Endometrial microvascular endothelial cells (primary cell): ENCODE measurements around the gene EFNA2. TPM values are rescaled to one million over a fixed set of nuclear protein-coding genes. Genes with fewer than 3 reads are reported as not detected.
"Not testable (repeated sequence)": the region's sequence is repeated elsewhere in the genome, so short reads cannot be mapped to it uniquely, and the experiment has no call there.

Experiments
- in situ Hi-C: cut with HindIII; loops from 2 replicates; pipeline ENCODE4 v1.10.0; 2017; ENCODE audit warnings: low sequenced_read_pairs, low pct_unique_long_range_greater_than_20kb; ENCODE audit errors: inconsistent ontology term
- total RNA-seq: library from RNA; depleted of rRNA; stranded (reverse); fragments of >200 nt; gene quantifications from one replicate; pipeline ENCODE4 v1.2.3, GENCODE V29; 2015; ENCODE audit errors: inconsistent ontology term

Gene EFNA2
- total RNA-seq, 1 donor from 2014 or later: not detected

DNA sequence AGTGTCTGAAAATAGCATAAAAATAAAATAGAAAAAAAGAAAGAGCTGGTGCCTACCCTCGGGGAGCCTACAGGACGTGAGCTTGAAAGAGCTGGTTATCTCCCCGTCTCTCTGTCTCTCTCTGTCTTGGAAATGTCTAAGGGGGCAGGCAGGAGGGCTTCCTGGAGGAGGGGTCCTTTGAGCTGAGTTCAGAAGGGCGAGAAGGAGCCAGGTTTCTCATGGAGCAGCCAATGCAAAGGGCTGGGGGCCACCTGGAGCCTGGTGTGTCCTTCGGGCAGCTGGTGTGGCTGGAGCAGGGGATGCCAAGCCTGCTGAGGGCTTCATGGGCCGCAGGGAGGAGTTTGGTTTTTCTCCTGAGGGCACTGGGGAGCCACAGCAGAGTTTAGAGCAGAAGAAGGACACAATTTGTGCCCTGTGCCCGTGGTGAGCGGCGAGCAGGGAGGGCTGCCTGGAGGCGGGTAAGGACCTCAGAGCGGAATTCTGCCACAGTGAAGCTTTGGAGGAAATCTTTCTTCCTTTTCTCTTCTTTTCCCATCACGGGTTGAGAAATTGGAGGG is 38.7 kb downstream of the EFNA2 start:
- in situ Hi-C loops: no loop called here

GRCh38 chr19:1324806-1325567 is 39.3 kb downstream of the EFNA2 start:
- in situ Hi-C loops: no loop called here

DNA sequence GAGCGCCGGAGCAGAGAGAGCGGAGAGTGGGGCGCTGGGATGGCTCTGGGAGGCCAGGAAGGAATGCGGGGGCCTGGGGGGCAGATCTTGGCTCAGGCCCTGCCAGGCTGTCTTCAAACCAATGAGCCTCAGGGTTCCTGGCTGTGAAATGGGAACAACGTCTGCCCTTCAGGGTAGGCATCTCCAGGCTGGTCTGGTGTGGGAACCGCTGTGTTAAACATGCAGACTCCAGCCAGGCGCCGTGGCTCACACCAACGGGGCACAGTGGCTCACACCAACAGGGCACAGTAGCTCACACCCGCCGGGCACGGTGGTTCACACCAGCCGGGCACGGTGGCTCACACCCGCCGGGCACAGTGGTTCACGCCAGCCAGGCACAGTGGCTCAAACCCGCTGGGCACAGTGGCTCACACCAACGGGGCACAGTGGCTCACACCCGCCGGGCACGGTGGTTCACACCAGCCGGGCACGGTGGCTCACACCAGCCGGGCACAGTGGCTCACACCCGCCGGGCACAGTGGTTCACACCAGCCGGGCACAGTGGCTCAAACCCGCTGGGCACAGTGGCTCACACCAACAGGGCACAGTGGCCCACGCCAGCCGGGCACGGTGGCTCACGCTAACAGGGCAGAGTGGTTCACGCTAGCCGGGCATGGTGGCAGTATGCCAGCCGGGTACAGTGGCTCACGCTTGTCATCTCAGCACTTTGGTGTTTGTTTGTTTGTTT is 40.1 kb downstream of the EFNA2 start:
- in situ Hi-C loops: no loop called here

DNA sequence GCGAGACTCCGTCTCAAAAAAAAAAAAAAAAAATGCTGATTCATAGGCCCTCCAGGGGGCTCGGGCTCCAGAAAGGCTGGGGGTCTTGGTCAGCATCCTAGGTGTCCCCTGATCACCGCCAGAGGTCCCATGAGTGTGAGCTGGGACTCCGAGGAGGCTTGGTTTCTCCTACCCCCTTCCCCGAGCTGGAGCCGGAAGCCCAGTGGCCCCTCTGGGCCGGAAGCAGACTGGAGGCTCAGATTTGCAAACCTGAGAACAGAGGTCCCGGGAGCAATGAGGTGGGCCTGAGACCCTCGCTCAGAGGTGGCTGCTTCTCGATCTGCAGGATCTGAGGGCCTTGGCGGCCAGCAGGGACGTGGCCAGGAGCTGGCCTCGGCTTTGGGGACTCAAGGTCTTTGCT is 41.5 kb downstream of the EFNA2 start:
- in situ Hi-C loops: no loop called here

GRCh38 chr19:1332208-1332607 is 46.5 kb downstream of the EFNA2 start:
- in situ Hi-C loops: not testable (repeated sequence)

- in situ Hi-C loops: no loop called here
Measured at GRCh38 chr19:1336079-1336684, 50.5 kb downstream of the EFNA2 start.

DNA sequence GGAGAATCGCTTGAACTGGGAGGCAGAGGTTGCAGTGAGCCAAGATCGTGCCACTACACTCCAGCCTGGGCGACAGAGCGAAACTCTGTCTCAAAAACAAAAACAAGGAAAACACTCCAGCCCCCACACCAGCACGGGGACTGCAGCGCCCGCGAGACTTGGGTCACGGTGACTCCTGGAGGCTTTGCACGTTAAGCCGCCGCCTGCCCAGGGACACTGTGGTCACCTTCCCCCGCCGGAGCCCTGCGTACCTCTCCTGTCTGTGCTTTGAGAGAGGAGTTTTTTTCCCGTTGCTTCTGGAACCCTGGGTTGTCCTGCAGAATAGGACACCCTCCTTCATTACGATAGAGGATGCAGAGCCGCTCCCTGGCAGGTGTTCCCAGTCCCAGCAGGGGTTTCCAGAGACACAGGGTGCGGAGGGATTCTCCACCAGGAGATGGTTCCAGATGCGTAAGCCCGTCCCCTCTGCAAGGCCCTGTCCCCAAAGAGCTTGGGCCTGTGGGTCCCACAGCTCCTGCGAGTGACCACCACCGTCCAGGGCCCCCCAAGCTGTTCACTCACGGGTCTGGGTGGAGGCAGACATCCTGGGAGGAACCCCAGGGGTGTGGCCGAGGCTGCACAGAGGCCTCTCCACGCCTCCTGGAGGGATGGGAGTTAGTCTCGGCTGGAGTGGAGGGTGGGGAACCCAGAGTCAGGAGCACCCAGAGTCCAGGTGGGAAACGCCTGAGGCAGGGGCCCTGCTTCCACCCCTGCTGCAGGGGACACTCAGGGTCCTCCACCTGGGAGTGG is 55.2 kb downstream of the EFNA2 start:
- in situ Hi-C loops: no loop called here

DNA sequence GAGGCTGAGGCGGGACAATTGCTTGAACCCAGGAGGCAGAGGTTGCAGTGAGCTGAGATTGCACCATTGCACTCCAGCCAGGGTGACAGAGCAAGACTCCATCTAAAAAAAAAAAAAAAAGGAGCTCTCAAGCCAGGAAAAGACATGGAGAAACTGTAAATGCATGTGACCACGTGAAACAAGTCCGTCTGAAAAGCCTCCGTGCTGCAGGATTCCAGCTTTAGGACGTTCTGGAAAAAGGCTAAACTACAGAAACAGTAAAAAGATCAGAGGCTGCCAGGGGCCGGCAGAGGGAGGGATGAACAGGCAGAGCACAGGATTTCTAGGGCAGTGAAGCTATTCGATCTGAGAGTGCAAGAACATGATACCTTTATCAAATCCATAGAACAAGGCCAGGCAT is 57.4 kb downstream of the EFNA2 start:
- in situ Hi-C loops: no loop called here

DNA sequence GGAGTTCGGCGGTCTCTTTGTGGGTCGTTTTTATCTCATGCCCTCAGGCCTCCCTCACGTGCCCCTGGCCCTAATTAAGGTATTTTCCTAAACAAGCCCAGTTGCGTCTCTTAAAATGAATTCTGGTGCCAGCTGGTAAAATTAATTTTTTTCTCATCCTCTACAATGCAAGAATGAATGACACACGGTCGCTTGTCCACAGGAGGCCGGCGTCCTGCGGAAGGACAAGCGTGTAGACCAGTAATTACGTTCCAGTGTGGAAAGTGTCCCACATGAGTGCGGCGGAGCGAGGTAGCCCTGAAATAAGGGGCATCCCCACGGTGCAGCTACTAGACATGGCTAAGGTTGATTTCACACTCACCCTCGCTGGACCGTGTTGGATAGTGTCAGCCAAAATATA is 63.5 kb downstream of the EFNA2 start:
- in situ Hi-C loops: no loop called here

- in situ Hi-C loops: no loop called here
Measured at GRCh38 chr19:1350867-1351266, 65.2 kb downstream of the EFNA2 start.

Other genes with a start within 250 kb of the EFNA2 start
- gene ABCA7, start 245.8 kb upstream of the EFNA2 start, total RNA-seq: 1.8 TPM
- gene ARHGAP45, start 218.7 kb upstream of the EFNA2 start, total RNA-seq: 14.0 TPM
- 304 TPM for gene POLR2E, start 190.5 kb upstream of the EFNA2 start, total RNA-seq
- 459 TPM for gene GPX4, start 181.9 kb upstream of the EFNA2 start, total RNA-seq
- 33.0 TPM for gene SBNO2, start 111.6 kb upstream of the EFNA2 start, total RNA-seq
- gene STK11, start 80.1 kb upstream of the EFNA2 start, total RNA-seq: 67.1 TPM
- 0.74 TPM for gene CBARP, start 47.9 kb upstream of the EFNA2 start, total RNA-seq
- gene ATP5F1D, start 44.1 kb upstream of the EFNA2 start, total RNA-seq: 75.4 TPM
- 13.8 TPM for gene MIDN, start 37.3 kb upstream of the EFNA2 start, total RNA-seq
- gene CIRBP, start 16.5 kb upstream of the EFNA2 start, total RNA-seq: 235 TPM
- 83.3 TPM for gene FAM174C, start 10.3 kb upstream of the EFNA2 start, total RNA-seq
- 113 TPM for gene NDUFS7, start 98.0 kb downstream of the EFNA2 start, total RNA-seq
- 5.3 TPM for gene GAMT, start 115.7 kb downstream of the EFNA2 start, total RNA-seq
- 83.8 TPM for gene DAZAP1, start 121.7 kb downstream of the EFNA2 start, total RNA-seq
- gene RPS15, start 152.5 kb downstream of the EFNA2 start, total RNA-seq: 3,355 TPM
- gene APC2, start 164.2 kb downstream of the EFNA2 start, total RNA-seq: not detected
- 28.2 TPM for gene C19orf25, start 193.3 kb downstream of the EFNA2 start, total RNA-seq
- gene PCSK4, start 204.5 kb downstream of the EFNA2 start, total RNA-seq: not detected
- gene REEP6, start 205.3 kb downstream of the EFNA2 start, total RNA-seq: 1.9 TPM
- not detected for gene ADAMTSL5, start 227.1 kb downstream of the EFNA2 start, total RNA-seq
- gene PLK5, start 238.2 kb downstream of the EFNA2 start, total RNA-seq: not detected